Stimulated activated naive CD8-positive, alpha-beta T cell treated with anti-CD3 and anti-CD28 coated beads, Interleukin-15, Interleukin-2, amounts not matched to agents 100 ng/mL and 50 ng/mL, for 24 hours (primary cell): ENCODE data around the gene DCAKD.

Experiments used
- H3K27ac Mint-ChIP-seq: one replicate; pipeline ENCODE4 v1.8.0; 2021; ENCODE audit warnings: mild to moderate bottlenecking, mixed read lengths
- H3K27me3 Mint-ChIP-seq: one replicate; pipeline ENCODE4 v1.8.0; 2021; ENCODE audit warnings: mixed read lengths
- H3K36me3 Mint-ChIP-seq: one replicate; pipeline ENCODE4 v1.8.0; 2021; ENCODE audit warnings: low read depth, mixed read lengths
- H3K4me1 Mint-ChIP-seq: one replicate; pipeline ENCODE4 v1.8.0; 2021; ENCODE audit warnings: low read depth, mixed read lengths
- H3K4me3 Mint-ChIP-seq: one replicate; pipeline ENCODE4 v1.8.0; 2021; ENCODE audit warnings: mild to moderate bottlenecking, mixed read lengths
- H3K9me3 Mint-ChIP-seq: one replicate; pipeline ENCODE4 v1.8.0; 2021; ENCODE audit warnings: mixed read lengths

Gene DCAKD

GRCh38 chr17:44989552-44990138 lies 61.8 kb downstream of the DCAKD start:
- no peak overlapping the region for H3K27ac Mint-ChIP-seq
- H3K9me3 Mint-ChIP-seq = no peaks in the 10 kb centered on the region
- peaks cover 12% of the 10 kb centered on the region for H3K4me1 Mint-ChIP-seq
- H3K27me3 Mint-ChIP-seq = peaks cover 50% of the 10 kb centered on the region
- no peaks in the 10 kb centered on the region for H3K36me3 Mint-ChIP-seq
- no peak overlapping the region for H3K4me3 Mint-ChIP-seq

GRCh38 chr17:44988044-44988942 lies 63.1 kb downstream of the DCAKD start:
- no peak overlapping the region for H3K27ac Mint-ChIP-seq
- H3K36me3 Mint-ChIP-seq = no peaks in the 10 kb centered on the region
- H3K4me3 Mint-ChIP-seq = no peak overlapping the region
- peaks cover 41% of the 10 kb centered on the region for H3K27me3 Mint-ChIP-seq
- no peaks in the 10 kb centered on the region for H3K9me3 Mint-ChIP-seq
- H3K4me1 Mint-ChIP-seq = peaks cover 12% of the 10 kb centered on the region

GRCh38 chr17:44983563-44983962 lies 67.9 kb downstream of the DCAKD start:
- Mint-ChIP-seq H3K4me3 (no peak overlapping the region), H3K27me3 (peaks cover 41% of the 10 kb centered on the region), H3K36me3 (no peaks in the 10 kb centered on the region), H3K9me3 (no peaks in the 10 kb centered on the region), H3K27ac (no peak overlapping the region), H3K4me1 (peaks cover 12% of the 10 kb centered on the region)

GRCh38 chr17:44982113-44982702 lies 69.2 kb downstream of the DCAKD start:
- H3K36me3 Mint-ChIP-seq = no peaks in the 10 kb centered on the region
- H3K27ac Mint-ChIP-seq = no peak overlapping the region
- no peaks in the 10 kb centered on the region for H3K9me3 Mint-ChIP-seq
- H3K4me1 Mint-ChIP-seq = peaks cover 2% of the 10 kb centered on the region
- H3K4me3 Mint-ChIP-seq = no peak overlapping the region
- H3K27me3 Mint-ChIP-seq = peaks cover 34% of the 10 kb centered on the region

GRCh38 chr17:44981221-44981968 lies 70.0 kb downstream of the DCAKD start:
- H3K36me3 Mint-ChIP-seq = no peaks in the 10 kb centered on the region
- no peaks in the 10 kb centered on the region for H3K9me3 Mint-ChIP-seq
- no peak overlapping the region for H3K27ac Mint-ChIP-seq
- no peak overlapping the region for H3K4me3 Mint-ChIP-seq
- H3K27me3 Mint-ChIP-seq = peaks cover 28% of the 10 kb centered on the region
- H3K4me1 Mint-ChIP-seq = no peaks in the 10 kb centered on the region

GRCh38 chr17:44979426-44979995 lies 71.9 kb downstream of the DCAKD start:
- no peaks in the 10 kb centered on the region for H3K4me1 Mint-ChIP-seq
- no peak overlapping the region for H3K27ac Mint-ChIP-seq
- no peak overlapping the region for H3K4me3 Mint-ChIP-seq
- no peaks in the 10 kb centered on the region for H3K36me3 Mint-ChIP-seq
- H3K9me3 Mint-ChIP-seq = no peaks in the 10 kb centered on the region
- peaks cover 26% of the 10 kb centered on the region for H3K27me3 Mint-ChIP-seq

GRCh38 chr17:44978807-44979206 lies 72.6 kb downstream of the DCAKD start:
- Mint-ChIP-seq H3K36me3 (no peaks in the 10 kb centered on the region), H3K4me1 (no peaks in the 10 kb centered on the region), H3K9me3 (no peaks in the 10 kb centered on the region), H3K4me3 (no peak overlapping the region), H3K27me3 (peaks cover 29% of the 10 kb centered on the region), H3K27ac (no peak overlapping the region)

- H3K9me3 Mint-ChIP-seq = no peaks in the 10 kb centered on the region
- no peaks in the 10 kb centered on the region for H3K4me1 Mint-ChIP-seq
- H3K27ac Mint-ChIP-seq = no peak overlapping the region
- H3K27me3 Mint-ChIP-seq = peaks cover 32% of the 10 kb centered on the region
- H3K4me3 Mint-ChIP-seq = no peak overlapping the region
- no peaks in the 10 kb centered on the region for H3K36me3 Mint-ChIP-seq
Measured at GRCh38 chr17:44977814-44978550, 73.5 kb downstream of the DCAKD start.

GRCh38 chr17:44977065-44977464 lies 74.4 kb downstream of the DCAKD start:
- Mint-ChIP-seq H3K9me3 (no peaks in the 10 kb centered on the region), H3K27me3 (peaks cover 32% of the 10 kb centered on the region), H3K4me1 (peaks cover 8% of the 10 kb centered on the region), H3K4me3 (no peak overlapping the region), H3K27ac (no peak overlapping the region), H3K36me3 (no peaks in the 10 kb centered on the region)

- no peaks in the 10 kb centered on the region for H3K9me3 Mint-ChIP-seq
- H3K4me3 Mint-ChIP-seq = no peak overlapping the region
- H3K27ac Mint-ChIP-seq = no peak overlapping the region
- peaks cover 13% of the 10 kb centered on the region for H3K4me1 Mint-ChIP-seq
- no peaks in the 10 kb centered on the region for H3K36me3 Mint-ChIP-seq
- H3K27me3 Mint-ChIP-seq = peaks cover 30% of the 10 kb centered on the region
Measured at GRCh38 chr17:44976206-44976605, 75.2 kb downstream of the DCAKD start.
